HUES48 (cell line): ENCODE data around the gene NAGLU.
A peak's percentile ranks its signal among the peaks of the same experiment; 100 is the strongest.
"Not testable (repeated sequence)": the region's sequence is repeated elsewhere in the genome, so short reads cannot be mapped to it uniquely, and the experiment has no call there.

Experiments used
- H3K27ac ChIP-seq: one replicate; pipeline ENCODE4 v1.7.0; 2013; ENCODE audit warnings: low read depth, low read length, inconsistent platforms
- H3K27me3 ChIP-seq: 2 replicates; pipeline ENCODE4 v1.6.1; 2013; ENCODE audit warnings: mild to moderate bottlenecking, low read length; ENCODE audit not compliant: control insufficient read depth, insufficient read depth
- H3K36me3 ChIP-seq: 2 replicates; pipeline ENCODE4 v1.6.1; 2013; ENCODE audit warnings: low read length; ENCODE audit not compliant: control insufficient read depth, insufficient read depth
- H3K4me1 ChIP-seq: 2 replicates; pipeline ENCODE4 v1.6.1; 2013; ENCODE audit warnings: mild to moderate bottlenecking, low read length; ENCODE audit not compliant: control insufficient read depth, insufficient read depth
- H3K4me3 ChIP-seq: 2 replicates; pipeline ENCODE4 v1.5.1; 2013; ENCODE audit warnings: mild to moderate bottlenecking, low read depth, low read length
- H3K9ac ChIP-seq: 2 replicates; pipeline ENCODE4 v1.6.1; 2013; ENCODE audit warnings: mild to moderate bottlenecking, low read depth, low read length, moderate library complexity
- H3K9me3 ChIP-seq: 2 replicates; pipeline ENCODE4 v1.6.1; 2013; ENCODE audit warnings: low read length; ENCODE audit not compliant: control insufficient read depth, insufficient read depth

The NAGLU gene

DNA sequence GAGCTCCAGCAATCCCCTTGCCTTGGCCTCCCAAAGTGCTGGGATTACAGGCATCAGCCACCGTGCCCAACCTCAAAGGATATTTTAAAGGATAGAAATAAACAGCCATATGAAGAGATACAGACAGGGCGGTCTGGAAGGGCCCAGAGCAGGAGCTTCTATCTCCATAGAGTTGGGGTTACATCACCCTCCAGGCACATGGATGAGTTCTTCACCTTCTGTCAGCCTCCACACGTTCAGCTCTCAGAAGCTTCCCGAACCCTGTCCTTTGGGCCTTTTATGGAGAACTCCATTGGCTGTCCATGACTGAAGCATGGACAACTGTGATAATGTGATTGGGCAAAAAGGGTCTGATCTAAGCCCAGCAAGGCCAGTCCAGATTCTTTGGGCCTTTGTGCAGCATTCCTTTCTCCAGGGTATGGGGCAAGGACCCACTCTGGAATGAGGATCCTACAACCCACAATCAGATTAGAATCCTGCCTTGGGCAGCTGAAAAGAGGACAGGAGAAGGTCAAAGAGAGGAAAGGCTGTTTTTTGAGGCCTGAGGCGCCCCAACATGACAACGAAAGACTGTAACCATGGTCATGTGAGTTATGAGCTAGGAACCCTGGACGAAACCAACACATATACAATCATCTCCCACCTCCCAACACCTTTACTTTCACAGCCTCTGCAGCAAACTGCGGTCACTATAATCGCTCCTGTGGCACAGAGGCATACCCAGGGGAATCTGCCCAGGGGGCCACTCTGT is 9.9 kb downstream of the NAGLU start:
- not testable (repeated sequence) for H3K27ac ChIP-seq, H3K9me3 ChIP-seq, H3K4me1 ChIP-seq, H3K4me3 ChIP-seq, H3K27me3 ChIP-seq, H3K9ac ChIP-seq
- peaks cover 16% of the 10 kb centered on the region for H3K36me3 ChIP-seq

DNA sequence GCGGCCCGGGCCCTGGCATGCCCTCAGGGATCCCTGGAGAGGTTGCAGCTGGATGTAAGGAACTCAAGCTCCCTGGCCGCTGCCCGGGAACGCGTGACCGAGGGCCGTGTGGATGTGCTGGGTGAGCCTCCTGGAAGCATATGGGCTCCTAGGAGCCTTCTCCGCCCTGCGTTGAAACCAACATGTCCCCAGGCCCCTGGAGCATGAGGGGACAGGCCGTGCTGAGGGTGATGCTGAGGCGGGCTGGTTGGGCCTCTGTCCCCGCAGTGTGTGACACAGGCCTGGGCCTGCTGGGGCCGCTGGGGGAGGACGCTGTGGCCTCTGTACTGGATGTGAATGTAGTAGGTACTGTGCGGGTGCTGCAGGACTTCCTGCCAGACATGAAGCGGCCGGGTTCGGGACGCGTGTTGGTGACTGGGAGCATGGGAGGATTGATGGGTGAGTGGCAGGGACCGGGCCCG is 11.0 kb downstream of the NAGLU start:
- H3K27ac ChIP-seq = no peak overlapping the region
- no peak overlapping the region for H3K9ac ChIP-seq

DNA sequence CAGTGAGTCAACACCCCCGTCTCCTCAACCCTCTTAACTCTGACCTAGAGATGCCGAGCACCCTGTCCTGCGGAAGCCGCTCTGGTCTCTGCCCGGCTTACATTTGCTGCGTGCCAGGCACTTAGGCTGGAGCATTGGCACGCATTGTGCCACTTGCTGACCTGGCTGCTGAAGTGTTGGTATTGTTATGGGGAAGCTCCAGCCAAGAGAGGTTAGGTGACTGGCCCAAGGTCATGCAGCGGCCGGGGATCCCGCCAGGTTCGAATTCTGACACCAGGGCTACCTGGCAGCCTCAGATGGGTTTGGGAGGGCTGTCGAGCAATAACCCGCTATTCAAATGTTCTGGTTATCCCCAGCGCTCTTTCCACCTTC is 11.6 kb downstream of the NAGLU start:
- Histone ChIP-seq H3K27me3 (peaks cover 4% of the 10 kb centered on the region; the same call in 1 of the 2 replicates), H3K4me1 (peaks cover 4% of the 10 kb centered on the region; the same call in 1 of the 2 replicates), H3K36me3 (peaks cover 8% of the 10 kb centered on the region), H3K9ac (no peak overlapping the region), H3K27ac (no peak overlapping the region), H3K4me3 (peak overlapping the region; percentile 58), H3K9me3 (no peaks in the 10 kb centered on the region)

More for the DNA sequence above, 11.0 kb downstream of the NAGLU start:
- no peak overlapping the region for H3K4me3 ChIP-seq
- no peaks in the 10 kb centered on the region for H3K9me3 ChIP-seq
- peaks cover 8% of the 10 kb centered on the region for H3K36me3 ChIP-seq
- peaks cover 4% of the 10 kb centered on the region; the same call in 1 of the 2 replicates for H3K4me1 ChIP-seq
- H3K27me3 ChIP-seq = peaks cover 4% of the 10 kb centered on the region; the same call in 1 of the 2 replicates

DNA sequence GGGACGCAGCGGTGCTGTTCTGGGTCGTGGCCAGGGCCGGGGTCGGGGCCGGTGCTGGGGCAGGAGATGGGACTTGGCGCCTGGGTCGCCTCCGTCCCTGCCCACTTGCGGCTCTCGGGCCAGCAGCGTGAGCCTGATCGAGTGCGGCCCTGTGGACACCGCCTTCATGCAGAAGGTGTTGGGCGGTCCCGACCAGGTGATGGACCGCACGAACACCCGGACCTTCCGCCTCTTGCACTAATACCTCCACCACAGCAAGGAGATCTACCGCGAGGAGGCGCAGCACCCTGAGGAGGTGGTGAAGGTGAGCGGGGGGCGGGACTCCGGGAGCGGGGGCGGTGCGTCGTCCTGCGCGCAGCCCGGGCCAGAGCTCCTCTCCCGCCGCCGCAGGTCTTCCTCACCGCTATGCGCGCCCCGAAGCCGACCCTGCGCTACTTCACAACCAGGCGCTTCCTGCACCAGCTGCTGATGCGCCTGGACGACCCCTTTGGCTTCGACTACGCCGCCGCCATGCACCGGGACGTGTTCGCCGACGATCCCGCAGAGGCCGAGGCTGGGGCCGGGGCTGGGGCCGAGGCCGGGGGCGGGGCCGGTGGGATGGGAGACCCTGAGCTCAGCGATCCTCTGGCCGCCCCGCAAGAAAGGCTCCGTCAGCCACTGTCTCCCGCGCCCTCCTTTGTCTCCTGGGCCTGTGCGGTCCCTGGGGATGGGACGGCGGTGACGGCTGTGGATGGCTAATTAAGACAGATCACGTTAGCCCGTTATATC is 12.2 kb downstream of the NAGLU start:
- peak overlapping the region; percentile 58 for H3K4me3 ChIP-seq
- no peak overlapping the region; the same call in 1 of the 2 replicates for H3K9ac ChIP-seq
- H3K27me3 ChIP-seq = peaks cover 4% of the 10 kb centered on the region; the same call in 1 of the 2 replicates
- peaks cover 8% of the 10 kb centered on the region for H3K36me3 ChIP-seq
- H3K9me3 ChIP-seq = no peaks in the 10 kb centered on the region
- H3K27ac ChIP-seq = peak overlapping the region; percentile 79
- H3K4me1 ChIP-seq = peaks cover 4% of the 10 kb centered on the region; the same call in 1 of the 2 replicates

DNA sequence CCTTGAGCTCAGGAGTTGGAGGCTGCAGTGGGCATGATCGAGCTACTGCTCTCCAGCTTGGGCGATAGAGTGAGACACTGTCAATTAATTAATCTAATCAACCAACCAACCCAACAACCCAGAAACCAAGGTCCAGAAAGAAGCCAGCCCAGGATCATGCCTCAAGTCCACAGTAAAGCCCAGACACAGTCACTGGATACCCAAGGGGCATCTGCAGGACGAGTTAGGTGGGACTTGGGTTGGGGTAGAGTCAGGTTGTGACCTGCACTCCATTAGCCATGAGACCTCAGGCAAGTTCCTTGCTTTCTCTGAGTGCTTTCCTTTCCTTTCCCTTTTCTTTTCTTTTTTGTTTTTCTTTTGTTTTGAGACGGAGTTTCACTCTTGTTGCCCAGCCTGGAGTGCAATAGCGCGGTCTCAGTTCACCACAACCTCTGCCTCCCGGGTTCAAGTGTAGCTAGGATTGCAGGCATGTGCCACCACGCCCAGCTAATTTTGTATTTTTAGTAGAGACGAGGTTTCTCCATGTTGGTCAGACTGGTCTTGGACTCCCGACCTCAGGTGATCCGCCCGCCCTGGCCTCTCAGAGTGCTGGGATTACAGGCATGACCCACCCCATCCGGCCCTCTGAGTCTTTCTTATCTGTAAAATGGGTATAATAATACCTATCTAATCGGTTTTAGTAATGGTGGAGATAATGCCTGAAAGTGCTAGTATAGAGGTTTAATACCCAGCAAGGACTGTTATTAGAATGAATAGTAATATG is 13.1 kb downstream of the NAGLU start:
- Histone ChIP-seq H3K9me3 (no peaks in the 10 kb centered on the region), H3K9ac (no peak overlapping the region), H3K27ac (no peak overlapping the region), H3K4me3 (peak overlapping the region; percentile 58), H3K27me3 (peaks cover 4% of the 10 kb centered on the region; the same call in 1 of the 2 replicates), H3K36me3 (peaks cover 4% of the 10 kb centered on the region; the same call in 1 of the 2 replicates), H3K4me1 (peaks cover 7% of the 10 kb centered on the region; the same call in 1 of the 2 replicates)

DNA sequence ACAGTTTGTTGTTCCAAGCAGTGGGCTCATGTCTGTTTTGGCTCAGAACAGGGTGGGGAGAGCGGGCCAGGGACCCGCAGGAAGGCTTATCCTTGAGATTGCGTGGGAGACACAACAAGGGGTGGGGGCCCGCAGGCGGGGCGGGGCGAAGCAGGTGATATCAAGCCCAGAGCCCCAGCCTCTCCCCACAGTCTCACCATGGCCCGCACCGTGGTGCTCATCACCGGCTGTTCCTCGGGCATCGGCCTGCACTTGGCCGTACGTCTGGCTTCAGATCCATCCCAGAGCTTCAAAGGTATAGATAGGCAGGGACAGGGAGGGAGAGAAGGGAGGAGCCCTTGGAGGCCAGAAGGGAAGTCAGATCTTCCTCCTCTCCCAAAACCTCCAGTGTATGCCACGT is 16.7 kb downstream of the NAGLU start, which contains the start of gene HSD17B1:
HSD17B1 (plus strand) TSS at position 188 of the 400 bp plus-strand sequence; CDS start at position 199, 11 bp downstream.
- H3K27me3 ChIP-seq, H3K9me3 ChIP-seq, H3K9ac ChIP-seq, H3K4me1 ChIP-seq, H3K36me3 ChIP-seq: not testable (repeated sequence)
- H3K4me3 ChIP-seq = peak within 1 kb of the TSS; percentile 99
- H3K27ac ChIP-seq = peak within 1 kb of the TSS; percentile 86

DNA sequence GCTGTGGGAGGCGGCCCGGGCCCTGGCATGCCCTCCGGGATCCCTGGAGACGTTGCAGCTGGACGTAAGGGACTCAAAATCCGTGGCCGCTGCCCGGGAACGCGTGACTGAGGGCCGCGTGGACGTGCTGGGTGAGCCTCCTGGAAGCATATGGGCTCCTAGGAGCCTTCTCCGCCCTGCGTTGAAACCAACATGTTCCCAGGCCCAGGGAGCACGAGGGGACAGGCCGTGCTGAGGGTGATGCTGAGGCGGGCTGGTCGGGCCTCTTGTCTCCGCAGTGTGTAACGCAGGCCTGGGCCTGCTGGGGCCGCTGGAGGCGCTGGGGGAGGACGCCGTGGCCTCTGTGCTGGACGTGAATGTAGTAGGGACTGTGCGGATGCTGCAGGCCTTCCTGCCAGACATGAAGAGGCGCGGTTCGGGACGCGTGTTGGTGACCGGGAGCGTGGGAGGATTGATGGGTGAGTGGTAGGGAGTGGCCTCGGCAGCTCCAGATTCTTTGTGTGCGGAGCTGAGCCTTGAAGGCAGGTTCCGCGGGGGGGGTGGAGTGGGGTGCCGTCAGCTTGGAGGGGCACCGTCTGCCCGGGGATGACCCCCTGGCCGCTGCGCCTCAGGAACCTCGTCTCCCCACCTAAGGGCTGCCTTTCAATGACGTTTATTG is 17.2 kb downstream of the NAGLU start:
- Histone ChIP-seq H3K9me3 (no peaks in the 10 kb centered on the region), H3K36me3 (no peaks in the 10 kb centered on the region), H3K9ac (no peak overlapping the region), H3K27me3 (peaks cover 4% of the 10 kb centered on the region; the same call in 1 of the 2 replicates), H3K27ac (no peak overlapping the region), H3K4me1 (peaks cover 9% of the 10 kb centered on the region), H3K4me3 (no peak overlapping the region)

DNA sequence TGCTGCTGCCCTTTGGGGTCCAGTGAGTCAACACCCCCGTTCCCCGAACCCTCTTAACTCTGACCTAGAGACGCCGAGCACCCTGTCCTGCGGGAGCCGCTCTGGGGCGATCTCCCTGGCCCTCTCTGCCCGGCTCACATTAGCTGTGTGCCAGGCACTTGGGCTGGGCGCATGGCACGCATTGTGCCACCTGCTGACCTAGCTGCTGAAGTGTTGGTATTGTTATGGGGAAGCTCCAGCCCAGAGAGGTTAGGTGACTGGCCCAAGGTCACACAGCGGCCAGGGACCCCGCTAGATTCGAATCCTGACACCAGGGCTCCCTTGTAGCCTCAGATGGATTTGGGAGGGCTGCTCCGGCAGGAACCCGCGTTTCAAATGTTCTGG is 17.8 kb downstream of the NAGLU start:
- H3K4me3 ChIP-seq = peak overlapping the region; percentile 99
- H3K9ac ChIP-seq = peak overlapping the region; percentile 86; the same call in 1 of the 2 replicates
- no peaks in the 10 kb centered on the region for H3K9me3 ChIP-seq
- H3K4me1 ChIP-seq = peaks cover 7% of the 10 kb centered on the region
- peak overlapping the region; percentile 86 for H3K27ac ChIP-seq
- H3K36me3 ChIP-seq = no peaks in the 10 kb centered on the region
- H3K27me3 ChIP-seq = peaks cover 2% of the 10 kb centered on the region; the same call in 1 of the 2 replicates

DNA sequence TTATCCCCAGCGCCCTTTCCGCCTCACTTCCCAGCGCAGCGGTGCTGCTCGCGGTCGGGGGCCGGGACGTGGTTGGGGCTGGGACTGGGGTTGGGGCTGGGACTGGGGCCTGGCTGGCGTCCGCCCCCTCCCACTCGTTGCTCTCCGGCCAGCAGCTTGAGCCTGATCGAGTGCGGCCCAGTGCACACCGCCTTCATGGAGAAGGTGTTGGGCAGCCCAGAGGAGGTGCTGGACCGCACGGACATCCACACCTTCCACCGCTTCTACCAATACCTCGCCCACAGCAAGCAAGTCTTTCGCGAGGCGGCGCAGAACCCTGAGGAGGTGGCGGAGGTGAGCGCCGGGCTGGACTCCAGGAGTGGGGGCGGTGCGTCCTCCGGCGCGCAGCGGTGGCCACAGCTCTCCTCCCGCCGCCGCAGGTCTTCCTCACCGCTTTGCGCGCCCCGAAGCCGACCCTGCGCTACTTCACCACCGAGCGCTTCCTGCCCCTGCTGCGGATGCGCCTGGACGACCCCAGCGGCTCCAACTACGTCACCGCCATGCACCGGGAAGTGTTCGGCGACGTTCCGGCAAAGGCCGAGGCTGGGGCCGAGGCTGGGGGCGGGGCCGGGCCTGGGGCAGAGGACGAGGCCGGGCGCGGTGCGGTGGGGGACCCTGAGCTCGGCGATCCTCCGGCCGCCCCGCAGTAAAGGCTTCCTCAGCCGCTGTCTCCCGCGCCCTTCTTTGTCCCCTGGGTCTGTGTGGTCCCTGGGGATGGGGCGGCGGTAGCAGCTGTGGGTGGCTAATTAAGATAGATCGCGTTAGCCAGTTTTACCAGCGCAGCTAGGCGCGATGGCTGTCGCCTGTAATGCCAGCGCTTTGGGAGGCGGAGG is 18.4 kb downstream of the NAGLU start:
- H3K4me3 ChIP-seq = peak overlapping the region; percentile 99
- no peaks in the 10 kb centered on the region for H3K36me3 ChIP-seq
- H3K9me3 ChIP-seq = no peaks in the 10 kb centered on the region
- peak overlapping the region; percentile 86 for H3K9ac ChIP-seq
- peak overlapping the region; percentile 86 for H3K27ac ChIP-seq
- peaks cover 5% of the 10 kb centered on the region for H3K4me1 ChIP-seq
- H3K27me3 ChIP-seq = no peaks in the 10 kb centered on the region
